Fibroblast of the aortic adventitia (primary cell): Measurements from ENCODE around the gene CELF6. TPM values are rescaled to one million over a fixed set of nuclear protein-coding genes. Genes with fewer than 3 reads are reported as not detected.

ENCODE experiments used
- DNase-seq: peaks from one replicate; pipeline ENCODE4 v3.0.0-alpha.2; 2010; ENCODE audit warnings: low read depth
- H3K4me3 ChIP-seq: 2 replicates; pipeline ENCODE4 v1.5.1; 2011; ENCODE audit warnings: low read depth, mild to moderate bottlenecking, control low read depth, low read length, moderate library complexity
- CTCF ChIP-seq: IDR thresholded peaks from 2 replicates; pipeline ENCODE4 v1.5.1; 2011; ENCODE audit warnings: mild to moderate bottlenecking, low read length, control low read depth, inconsistent platforms; ENCODE audit not compliant: insufficient read depth
- total RNA-seq: library from RNA; depleted of rRNA; stranded (reverse); fragments of >200 nt; gene quantifications from 2 replicates; pipeline ENCODE4 v1.2.3, GENCODE V29; 2012; ENCODE audit warnings: low replicate concordance

CELF6 gene
- 0.18 and 1.6 TPM in 2 replicates for total RNA-seq

- peak; percentile 63 for DNase-seq
- TF ChIP-seq CTCF: no peak
Observed at GRCh38 chr15:72319985-72320671, at the start of gene CELF6. CELF6 (minus strand) TSS chr15:72320157; CDS start chr15:72319874, 283 bp downstream.

GRCh38 chr15:72368899-72369298 is 48.9 kb upstream of the CELF6 start:
- H3K4me3 ChIP-seq: no peak overlapping the region
- no peak for TF ChIP-seq CTCF
- no peak for DNase-seq

More at GRCh38 chr15:72319985-72320671, at the start of gene CELF6:
- H3K4me3 ChIP-seq: peak within 1 kb of the TSS; percentile 67

- DNase-seq: no peak
- TF ChIP-seq CTCF: no peak
- no peak overlapping the region for H3K4me3 ChIP-seq
Observed at GRCh38 chr15:72368325-72368724, 48.4 kb upstream of the CELF6 start.

GRCh38 chr15:72365844-72366243 is 45.9 kb upstream of the CELF6 start:
- H3K4me3 ChIP-seq: no peak overlapping the region
- TF ChIP-seq CTCF: no peak
- no peak for DNase-seq

- no peak overlapping the region for H3K4me3 ChIP-seq
- DNase-seq: no peak
- TF ChIP-seq CTCF: no peak
Observed at GRCh38 chr15:72361176-72361575, 41.2 kb upstream of the CELF6 start.

GRCh38 chr15:72358650-72359171 is 38.8 kb upstream of the CELF6 start:
- H3K4me3 ChIP-seq: no peak overlapping the region
- TF ChIP-seq CTCF: no peak
- peak; percentile 71 for DNase-seq

- DNase-seq: no peak
- TF ChIP-seq CTCF: no peak
- no peak overlapping the region for H3K4me3 ChIP-seq
Observed at GRCh38 chr15:72358121-72358520, 38.2 kb upstream of the CELF6 start.
